ENCODE measurements around the gene LDHD. TPM values are rescaled to one million over a fixed set of nuclear protein-coding genes. Genes with fewer than 3 reads are reported as not detected.
A peak's percentile ranks its signal among the peaks of the same experiment; 100 is the strongest.

The LDHD gene
- total and polyA plus RNA-seq, 2 of the 13 experiments (the other 11 are each of a cell fraction or from before 2014, with no cell fraction given): 9.1 to 9.8 TPM

- Histone ChIP-seq H3K9me3 (ENCODE audit: low read length) (no peaks in the 10 kb centered on the region), H3K4me3 (replicated peaks in 1 of 3; ENCODE audit: insufficient read depth in 1 of 3, low read depth in 2 of 3, low read length in 3 of 3) (peak overlapping the region in 1 of 3 experiments; percentile 36; a peak in 1 of 6 replicates), H2AFZ (ENCODE audit: low read length) (no peak overlapping the region), H3K4me1 (ENCODE audit: insufficient read depth, low read length) (peaks cover 82% of the 10 kb centered on the region), H4K20me1 (ENCODE audit: insufficient read depth, low read length) (peaks cover 34% of the 10 kb centered on the region), H3K9ac (ENCODE audit: insufficient read depth, low read depth, low read length) (peak overlapping the region; percentile 22; the same call in 1 of the 2 replicates), H3K27ac (ENCODE audit: extremely low read length, insufficient read depth, low read length) (peak overlapping the region; percentile 53), H3K27me3 (ENCODE audit: control insufficient read depth in 1 of 2, insufficient read depth in 2 of 2, low read length in 2 of 2) (no peaks in the 10 kb centered on the region), H3K79me2 (ENCODE audit: insufficient read depth, low read length) (peaks cover 93% of the 10 kb centered on the region), H3K4me2 (ENCODE audit: low read depth, low read length) (peak overlapping the region; percentile 67), H3K36me3 (replicated peaks in 1 of 2; ENCODE audit: control insufficient read depth in 1 of 2, insufficient read depth in 2 of 2, low read length in 2 of 2) (no peaks in the 10 kb centered on the region; a peak in 1 of 5 replicates)
- peak; percentile 14 for ATAC-seq
- intact Hi-C loops (cut with micrococcal nuclease; ENCODE audit: unreplicated experiment) (no loop called here), in situ Hi-C loops (cut with HindIII; ENCODE audit: extremely low pct_ligation_motif_present, low pct_unique_long_range_greater_than_20kb) (no loop called here)
- TF ChIP-seq HMGXB3 (CRISPR knock-in tag; IDR thresholded peaks at IDR 0.05; ENCODE audit: borderline replicate concordance): no peak
- TF ChIP-seq ZNF232 (CRISPR knock-in tag; IDR thresholded peaks at IDR 0.05; ENCODE audit: borderline replicate concordance): 0 out of 2 replicates have a peak, but pooled peaks have one; percentile 32
- 0 out of 2 replicates have a peak, but pooled peaks have one; percentile 27 for TF ChIP-seq ARID2 (CRISPR knock-in tag; IDR thresholded peaks at IDR 0.05; ENCODE audit: borderline replicate concordance)
- peak; percentile 22; the same call in 1 of the 2 replicates for TF ChIP-seq ZNF605 (CRISPR knock-in tag; IDR thresholded peaks at IDR 0.05)
- ChIA-PET POLR2A (interaction anchor here (1.3 to 1.4 kb wide), 2 partner anchors 11 to 80 kb away, joined by 4 to 5 read pairs; partner anchors contain the start of gene WDR59), CTCF (ENCODE audit: low intra/inter-chr PET ratio, low total read pairs) (no interaction called here)
- no TSS peak for BruUV-seq (replicated peaks)
- no peak for DNase-seq (ENCODE audit: low spot score)
- FAIRE-seq: no peak
- WGBS (ENCODE audit: low lambda C conversion rate): 71% methylated on average over 9 of the region's 10 CpGs
Observed at GRCh38 chr16:75065149-75065505, 51.5 kb downstream of the LDHD start.
